Keratinocyte (primary cell): ENCODE measurements around the gene WASHC4. TPM values are rescaled to one million over a fixed set of nuclear protein-coding genes. Genes with fewer than 3 reads are reported as not detected.

Source experiments
- DNase-seq: peaks from one replicate; pipeline ENCODE4 v3.0.0-alpha.2; 2011; ENCODE audit warnings: low read depth, missing footprints, low spot score
- FAIRE-seq: peaks from 2 replicates; lab custom pipeline; 2011; peaks lifted over from hg19 to GRCh38; lab: Jason Lieb, UNC
- H2AFZ ChIP-seq: 2 replicates; pipeline ENCODE4 v1.6.0; 2012; ENCODE audit warnings: low read length, control low read depth, inconsistent platforms; ENCODE audit not compliant: control insufficient read depth
- H3K27ac ChIP-seq: 2 replicates; pipeline ENCODE4 v1.5.1; 2011; ENCODE audit warnings: low read length; ENCODE audit not compliant: control insufficient read depth, insufficient read depth
- H3K27me3 ChIP-seq: 3 replicates; pipeline ENCODE4 v1.6.0; 2011; ENCODE audit warnings: low read length; ENCODE audit not compliant: control insufficient read depth, insufficient read depth; ENCODE audit errors: extremely low read depth
- H3K36me3 ChIP-seq, 2 experiments: 2 replicates in 1 of 2; 3 replicates in 1 of 2; pipeline ENCODE4 v1.5.1; 2011; ENCODE audit warnings: low read length in 2 of 2, mild to moderate bottlenecking in 1 of 2; ENCODE audit not compliant: control insufficient read depth in 2 of 2, insufficient read depth in 2 of 2; ENCODE audit errors: extremely low read depth in 1 of 2
- H3K4me1 ChIP-seq: 3 replicates; pipeline ENCODE4 v1.5.1; 2011; ENCODE audit warnings: low read length; ENCODE audit not compliant: control insufficient read depth, insufficient read depth; ENCODE audit errors: extremely low read depth
- H3K4me2 ChIP-seq: 3 replicates; pipeline ENCODE4 v1.6.0; 2011; ENCODE audit warnings: low read depth, low read length; ENCODE audit not compliant: control insufficient read depth, insufficient read depth; ENCODE audit errors: extremely low read depth
- H3K4me3 ChIP-seq, 3 experiments: fragments of 200-600 bp in 1 of 3; sonication (generic) in 1 of 3; 2 replicates in 2 of 3; 3 replicates in 1 of 3; pipeline ENCODE4 v1.5.1; 2011 to 2016; ENCODE audit warnings: low read length in 3 of 3, mild to moderate bottlenecking in 3 of 3, control low read depth in 2 of 3, inconsistent platforms in 1 of 3, low read depth in 1 of 3, mixed read lengths in 1 of 3, mixed run types in 1 of 3, moderate library complexity in 1 of 3; ENCODE audit not compliant: control insufficient read depth in 2 of 3, insufficient read depth in 2 of 3; ENCODE audit errors: extremely low read depth in 1 of 3
- H3K79me2 ChIP-seq: 2 replicates; pipeline ENCODE4 v1.6.0; 2012; ENCODE audit warnings: low read length; ENCODE audit not compliant: control insufficient read depth, insufficient read depth
- H3K9ac ChIP-seq: 3 replicates; pipeline ENCODE4 v1.6.0; 2011; ENCODE audit warnings: low read length; ENCODE audit not compliant: control insufficient read depth, insufficient read depth; ENCODE audit errors: extremely low read depth
- H3K9me1 ChIP-seq: 3 replicates; pipeline ENCODE4 v1.6.0; 2011; ENCODE audit warnings: low read length; ENCODE audit not compliant: control insufficient read depth, insufficient read depth; ENCODE audit errors: extremely low read depth
- H3K9me3 ChIP-seq: 2 replicates; pipeline ENCODE4 v1.5.1; 2012; ENCODE audit warnings: low read depth, low read length; ENCODE audit not compliant: control insufficient read depth
- H4K20me1 ChIP-seq: 3 replicates; pipeline ENCODE4 v1.6.0; 2011; ENCODE audit warnings: low read length; ENCODE audit not compliant: control insufficient read depth, insufficient read depth; ENCODE audit errors: extremely low read depth
- CTCF ChIP-seq, 3 experiments: IDR thresholded peaks in 1 of 3; conservative IDR thresholded peaks in 1 of 3; optimal IDR thresholded peaks in 1 of 3; 2 replicates in 2 of 3; 3 replicates in 1 of 3; pipeline versions ENCODE3 to v1.5.1; 2011; ENCODE audit warnings: low read length in 3 of 3, mild to moderate bottlenecking in 3 of 3, moderate library complexity in 2 of 3, control low read depth in 1 of 3, inconsistent platforms in 1 of 3; ENCODE audit not compliant: insufficient read depth in 2 of 3; ENCODE audit errors: extremely low read depth in 1 of 3
- EZH2 ChIP-seq: IDR thresholded peaks from one replicate; pipeline ENCODE4 v1.6.1; 2012; ENCODE audit warnings: inconsistent platforms, mild to moderate bottlenecking, low read length, moderate library complexity
- dilution Hi-C: fragments of 300-500 bp; cut with MboI; formaldehyde crosslinking; loops from one replicate; pipeline ENCODE4 v1.7.0; 2020; ENCODE audit warnings: low sequenced_read_pairs; ENCODE audit not compliant: extremely low pct_ligation_motif_present
- polyA plus RNA-seq, 5 experiments: library from polyadenylated mRNA; depleted of rRNA in 3 of 5; stranded (reverse) in 3 of 5; stranded (forward) in 1 of 5; unstranded in 1 of 5; fragments of >200 nt; gene quantifications; 1 replicate in 1 of 5; 2 replicates in 3 of 5; 3 replicates in 1 of 5; pipeline versions ENCODE4 v1.2.1 to v1.2.3, GENCODE V29; 2011 to 2012; ENCODE audit warnings: missing spikeins in 2 of 5, low read depth in 1 of 5, low replicate concordance in 1 of 5

The WASHC4 gene
- polyA plus RNA-seq, 1 donor (not counting 4 experiments of a cell fraction or from before 2014, with no cell fraction given) = 58.1 TPM

- TF ChIP-seq EZH2 (no peak), CTCF (optimal IDR thresholded peaks at IDR 0.05 in 1 of 3, IDR thresholded peaks at IDR 0.05 in 1 of 3, conservative IDR thresholded peaks at IDR 0.05 in 1 of 3; ENCODE audit: extremely low read depth in 1 of 3, insufficient read depth in 2 of 3, low read length in 3 of 3) (no peak)
- dilution Hi-C loops = no loop called here
- Histone ChIP-seq H3K27ac (no peak overlapping the region), H3K9me3 (no peaks in the 10 kb centered on the region), H3K27me3 (no peaks in the 10 kb centered on the region), H3K79me2 (no peaks in the 10 kb centered on the region), H3K9ac (no peak overlapping the region), H2AFZ (no peak overlapping the region), H3K4me2 (no peak overlapping the region), H3K36me3 (peaks cover 19 to 25% of the 10 kb centered on the region in 2 experiments), H4K20me1 (no peaks in the 10 kb centered on the region), H3K9me1 (no peaks in the 10 kb centered on the region), H3K4me3 (no peak overlapping the region), H3K4me1 (no peaks in the 10 kb centered on the region)
- FAIRE-seq (no peak), DNase-seq (no peak)
These were observed 88.6 kb downstream of the WASHC4 start for GRCh38 chr12:105196090-105196489.

GRCh38 chr12:105198961-105199360, 91.4 kb downstream of the WASHC4 start:
- H2AFZ ChIP-seq = no peak overlapping the region
- TF ChIP-seq CTCF (optimal IDR thresholded peaks at IDR 0.05 in 1 of 3, IDR thresholded peaks at IDR 0.05 in 1 of 3, conservative IDR thresholded peaks at IDR 0.05 in 1 of 3; ENCODE audit: extremely low read depth in 1 of 3, insufficient read depth in 2 of 3, low read length in 3 of 3) (no peak), EZH2 (no peak)
- no peak overlapping the region for H3K9ac ChIP-seq
- DNase-seq (no peak), FAIRE-seq (no peak)
- no peak overlapping the region for H3K27ac ChIP-seq
- no peaks in the 10 kb centered on the region for H4K20me1 ChIP-seq
- H3K27me3 ChIP-seq = no peaks in the 10 kb centered on the region
- dilution Hi-C loops = no loop called here
- H3K36me3 ChIP-seq = peaks cover 22 to 23% of the 10 kb centered on the region in 2 experiments
- no peaks in the 10 kb centered on the region for H3K79me2 ChIP-seq
- no peaks in the 10 kb centered on the region for H3K9me3 ChIP-seq
- no peaks in the 10 kb centered on the region for H3K4me1 ChIP-seq
- no peak overlapping the region for H3K4me3 ChIP-seq
- no peaks in the 10 kb centered on the region for H3K9me1 ChIP-seq
- no peak overlapping the region for H3K4me2 ChIP-seq
